ENCODE measurements around the gene PROB1. TPM values are rescaled to one million over a fixed set of nuclear protein-coding genes. Genes with fewer than 3 reads are reported as not detected.

The PROB1 gene
- total and polyA plus RNA-seq, 5 donors, result 22.2 to 38.5 (median 30.4) TPM

DNA sequence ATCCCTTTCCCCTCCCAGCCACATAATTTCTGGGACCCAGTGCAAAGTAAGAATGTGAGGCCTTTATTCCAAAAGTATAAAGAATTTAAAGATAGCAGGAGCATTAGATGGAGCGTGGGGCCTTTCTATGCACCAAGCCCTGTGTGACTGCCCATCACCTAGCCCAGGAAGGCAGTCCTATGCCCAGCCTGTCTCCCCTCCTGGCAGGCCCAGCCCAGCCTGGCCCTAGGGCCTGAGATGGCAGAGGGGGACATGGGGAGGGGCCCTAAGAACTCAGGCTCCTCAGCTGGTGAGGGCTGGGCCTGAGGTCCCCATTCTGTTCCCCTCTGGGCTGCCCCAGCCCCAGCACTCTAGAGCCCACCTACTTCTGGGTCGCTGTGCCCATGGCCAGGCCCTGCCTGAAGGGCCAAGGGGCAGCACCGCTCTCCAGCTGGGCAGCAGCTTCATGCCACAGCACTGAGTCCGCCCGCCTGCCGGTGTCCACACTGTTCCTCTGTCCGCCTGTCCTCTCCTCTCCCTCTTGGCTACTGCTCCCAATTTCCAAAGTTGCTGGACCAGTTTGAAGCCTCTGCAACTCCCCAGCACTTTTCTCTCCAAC lies 10.8 kb downstream of the PROB1 start:
- H3K27ac ChIP-seq (ENCODE audit: low read length), result no peak overlapping the region
- DNase-seq (peak in 1 of 3 donors; percentile 64), ATAC-seq (peak in 1 of 2 donors; percentile 8)
- 81% methylated on average over 7 of the region's 7 CpGs for WGBS
- H3K4me3 ChIP-seq (ENCODE audit: low read length), result no peak overlapping the region
- intact Hi-C loops (cut with DNase I), result no loop called here
- H3K27me3 ChIP-seq (ENCODE audit: control insufficient read depth, insufficient read depth), result no peaks in the 10 kb centered on the region
- no peaks in the 10 kb centered on the region for H3K9me3 ChIP-seq (ENCODE audit: control insufficient read depth, low read length)
- peaks cover 5% of the 10 kb centered on the region for H3K4me1 ChIP-seq (ENCODE audit: control insufficient read depth, insufficient read depth, low read length)

DNA sequence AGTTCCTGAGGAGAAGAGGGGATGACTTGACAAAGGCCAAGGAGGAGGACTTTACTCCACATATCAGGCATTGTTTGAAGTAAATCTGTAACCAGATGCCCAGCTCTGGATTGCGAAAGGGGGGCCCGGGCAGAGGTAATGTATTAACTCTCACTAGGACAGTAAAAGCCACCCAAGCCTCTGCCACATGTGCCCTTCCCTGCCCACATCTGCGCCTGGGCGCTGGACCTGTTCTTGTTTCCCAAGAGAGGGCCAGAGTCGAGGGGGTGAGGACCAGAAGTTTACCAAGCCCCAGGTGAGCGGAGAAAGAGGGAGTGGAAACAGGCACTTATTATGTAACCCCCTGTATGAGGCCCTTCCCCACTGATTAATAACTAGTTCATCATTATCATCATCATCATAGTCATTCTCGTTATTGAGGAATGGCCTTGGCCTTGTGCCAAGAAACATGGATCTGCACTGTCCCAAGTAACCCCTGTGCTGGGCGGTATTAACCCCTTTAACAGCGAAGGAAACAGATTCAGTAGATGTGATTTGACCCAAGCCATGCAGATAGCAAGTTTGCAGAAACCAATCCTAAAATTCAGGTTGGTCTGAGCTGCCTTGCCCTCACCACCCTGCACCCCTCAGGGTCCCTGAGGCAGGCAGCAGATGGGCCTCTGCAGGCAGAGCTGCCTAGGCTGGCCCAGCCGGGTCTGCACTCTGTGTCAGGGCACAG lies 11.5 kb downstream of the PROB1 start, which contains the start of gene SLC23A1:
Gene SLC23A1, minus strand, starts transcription at position 23 of the 718 bp plus-strand sequence. CDS start 44 bp downstream, outside the sequence.
- ATAC-seq (no peak), DNase-seq (peak in 1 of 3 donors; percentile 38)
- intact Hi-C loops (cut with DNase I), result no loop called here
- Histone ChIP-seq H3K27me3 (ENCODE audit: control insufficient read depth, insufficient read depth) (no peaks in the 10 kb centered on the region), H3K9me3 (ENCODE audit: control insufficient read depth, low read length) (no peaks in the 10 kb centered on the region), H3K27ac (ENCODE audit: low read length) (no peak within 1 kb of the TSS), H3K4me3 (ENCODE audit: low read length) (no peak within 1 kb of the TSS), H3K4me1 (ENCODE audit: control insufficient read depth, insufficient read depth, low read length) (peaks cover 5% of the 10 kb centered on the region)
- WGBS, result 72% methylated on average over 10 of the region's 10 CpGs

DNA sequence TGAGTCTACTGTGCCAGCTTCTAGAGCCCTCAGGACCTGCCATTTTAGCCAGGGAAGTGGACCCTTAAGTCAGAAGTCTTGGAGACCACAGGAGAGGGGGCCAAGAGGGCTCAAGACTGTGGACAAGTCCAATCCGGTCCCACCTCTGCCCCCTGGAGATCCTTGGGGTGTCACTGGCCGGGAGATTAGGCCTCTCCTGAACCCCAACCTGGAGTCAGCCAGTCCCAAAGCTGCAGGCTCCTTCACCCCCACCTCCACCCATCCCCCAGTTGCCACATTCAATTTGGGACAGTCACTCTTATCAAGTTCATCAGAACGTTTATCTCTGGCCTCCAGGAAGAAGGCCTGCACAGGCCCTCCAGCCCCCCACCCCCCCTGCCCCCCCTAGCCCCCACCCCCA lies 12.1 kb downstream of the PROB1 start:
- H3K4me3 ChIP-seq (ENCODE audit: low read length), result no peak overlapping the region
- DNase-seq, result peak in 1 of 3 donors; percentile 7
- no peaks in the 10 kb centered on the region for H3K27me3 ChIP-seq (ENCODE audit: control insufficient read depth, insufficient read depth)
- H3K27ac ChIP-seq (ENCODE audit: low read length), result no peak overlapping the region
- intact Hi-C loops (cut with DNase I), result no loop called here
- H3K9me3 ChIP-seq (ENCODE audit: control insufficient read depth, low read length), result no peaks in the 10 kb centered on the region
- H3K4me1 ChIP-seq (ENCODE audit: control insufficient read depth, insufficient read depth, low read length), result peaks cover 1% of the 10 kb centered on the region
- 43% methylated on average over 3 of the region's 3 CpGs for WGBS
- ATAC-seq, result no peak

DNA sequence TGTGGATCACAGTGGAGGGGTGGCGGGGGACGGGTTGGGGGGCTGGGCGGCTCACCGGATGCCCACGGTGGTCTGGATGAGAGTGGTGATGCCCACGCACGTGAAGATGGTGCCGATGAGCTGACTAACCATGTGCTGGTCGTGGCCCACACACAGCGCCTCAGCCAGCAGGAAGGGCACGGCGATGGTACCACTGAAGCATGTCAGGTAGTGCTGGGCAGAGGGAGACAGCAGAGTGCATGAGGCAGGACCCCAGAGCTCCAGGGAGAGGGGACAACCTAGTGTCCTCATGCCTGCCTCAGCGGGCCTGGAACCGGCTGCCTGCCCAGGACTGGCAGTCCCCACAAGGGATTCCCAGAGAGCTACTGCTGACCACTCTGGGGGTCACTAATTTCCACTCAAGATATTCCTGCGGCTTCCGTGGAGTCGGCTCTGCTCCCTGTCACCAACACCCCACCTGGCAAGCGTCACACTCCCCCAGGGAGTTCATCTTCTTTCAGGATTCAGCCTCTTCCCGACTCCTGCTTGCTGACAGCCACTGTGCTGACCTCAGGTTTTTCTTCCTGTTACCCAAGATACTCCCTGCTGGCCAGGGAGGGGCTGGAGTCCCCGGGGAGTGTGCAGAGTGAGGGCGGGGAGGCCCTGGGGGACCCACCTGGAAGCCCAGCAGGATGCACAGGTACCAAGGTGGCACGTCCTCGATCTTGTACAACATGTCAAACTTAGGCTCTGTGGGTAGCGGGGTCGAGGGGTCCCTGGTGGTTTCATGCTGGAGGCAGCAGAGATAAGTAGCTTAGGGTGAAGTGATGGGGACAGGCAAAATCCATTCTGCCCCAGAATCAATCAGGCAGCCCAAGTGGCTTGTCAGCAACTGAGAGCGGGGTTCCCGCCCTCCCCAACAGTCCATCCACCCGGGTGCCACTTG lies 12.8 kb downstream of the PROB1 start:
- 77% methylated on average over 28 of the region's 28 CpGs for WGBS
- intact Hi-C loops (cut with DNase I), result no loop called here
- no peak for ATAC-seq
- Histone ChIP-seq H3K9me3 (ENCODE audit: control insufficient read depth, low read length) (no peaks in the 10 kb centered on the region), H3K27ac (ENCODE audit: low read length) (no peak overlapping the region), H3K4me1 (ENCODE audit: control insufficient read depth, insufficient read depth, low read length) (peaks cover 1% of the 10 kb centered on the region), H3K27me3 (ENCODE audit: control insufficient read depth, insufficient read depth) (no peaks in the 10 kb centered on the region), H3K4me3 (ENCODE audit: low read length) (no peak overlapping the region)
- DNase-seq, result peak in 1 of 3 donors; percentile 24

DNA sequence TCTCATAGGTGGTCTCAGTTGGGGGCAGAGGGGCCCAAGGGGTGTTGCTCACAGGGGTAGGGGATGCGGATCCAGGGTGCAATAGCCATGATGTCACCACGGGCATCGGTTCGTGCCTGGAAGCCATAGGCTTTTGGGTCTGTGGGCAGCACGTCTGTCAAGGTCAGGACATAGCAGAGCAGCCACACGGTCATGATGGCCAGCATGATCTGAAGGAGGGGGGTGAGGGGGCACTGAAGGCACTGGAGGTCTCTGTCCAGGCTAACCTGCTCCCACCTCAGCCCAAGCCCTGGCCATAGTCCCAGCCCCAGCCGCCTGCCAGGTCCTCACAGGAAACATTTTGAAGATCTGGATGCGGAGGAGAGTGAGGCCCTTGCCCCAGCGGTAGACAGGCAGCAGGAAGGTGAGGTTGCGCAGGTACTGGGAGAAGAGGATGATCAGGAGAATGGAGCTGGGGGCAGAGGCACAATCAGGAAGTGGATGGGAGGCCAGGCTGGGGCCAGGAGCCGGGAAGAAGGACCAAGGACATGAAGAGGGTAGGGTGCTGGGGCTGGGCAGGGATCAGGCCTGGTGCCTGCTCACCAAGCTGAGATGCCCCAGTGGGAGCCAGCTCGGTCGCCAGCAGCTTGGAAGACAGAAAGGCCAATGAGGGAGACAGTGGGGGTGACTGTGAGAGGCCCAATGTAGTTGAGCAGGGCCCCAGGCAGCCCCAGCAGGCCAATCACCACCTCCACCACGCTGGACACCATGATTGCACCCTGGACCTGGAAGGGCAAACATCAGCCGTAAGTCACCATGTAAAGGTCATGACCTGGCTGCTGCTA lies 15.1 kb downstream of the PROB1 start:
- H3K27me3 ChIP-seq (ENCODE audit: control insufficient read depth, insufficient read depth), result no peaks in the 10 kb centered on the region
- no peaks in the 10 kb centered on the region for H3K9me3 ChIP-seq (ENCODE audit: control insufficient read depth, low read length)
- intact Hi-C loops (cut with DNase I), result no loop called here
- 82% methylated on average over 15 of the region's 15 CpGs for WGBS
- no peak for ATAC-seq
- peak in 2 of 3 donors; percentile 24 to 37 for DNase-seq
- peaks cover 1% of the 10 kb centered on the region for H3K4me1 ChIP-seq (ENCODE audit: control insufficient read depth, insufficient read depth, low read length)
- H3K27ac ChIP-seq (ENCODE audit: low read length), result no peak overlapping the region
- no peak overlapping the region for H3K4me3 ChIP-seq (ENCODE audit: low read length)

DNA sequence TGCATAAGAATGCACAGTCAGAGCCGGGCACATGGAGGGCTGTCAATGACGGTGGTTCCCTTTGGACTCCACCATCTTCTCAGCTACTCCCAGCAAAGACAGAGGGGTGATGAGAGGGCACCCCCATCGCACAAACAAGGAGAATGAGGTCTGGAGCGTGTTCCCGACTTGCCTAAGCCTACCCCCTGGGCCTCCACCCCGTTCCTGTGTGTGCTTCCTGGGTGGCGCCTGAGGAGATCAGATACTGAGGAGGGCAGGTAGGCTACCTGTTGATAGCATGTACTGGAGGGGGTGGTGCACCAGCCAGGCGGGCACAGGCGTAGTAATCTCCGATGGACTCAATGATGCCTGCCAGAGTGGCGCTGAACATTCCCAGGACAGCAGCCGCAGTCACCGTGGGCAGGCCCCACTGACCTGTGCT lies 16.0 kb downstream of the PROB1 start:
- H3K27ac ChIP-seq (ENCODE audit: low read length), result no peak overlapping the region
- ATAC-seq (no peak), DNase-seq (peak in 2 of 3 donors; percentile 24 to 28)
- H3K4me3 ChIP-seq (ENCODE audit: low read length), result no peak overlapping the region
- WGBS, result 84% methylated on average over 13 of the region's 13 CpGs
- no peaks in the 10 kb centered on the region for H3K4me1 ChIP-seq (ENCODE audit: control insufficient read depth, insufficient read depth, low read length)
- no peaks in the 10 kb centered on the region for H3K9me3 ChIP-seq (ENCODE audit: control insufficient read depth, low read length)
- H3K27me3 ChIP-seq (ENCODE audit: control insufficient read depth, insufficient read depth), result no peaks in the 10 kb centered on the region
- intact Hi-C loops (cut with DNase I), result no loop called here

DNA sequence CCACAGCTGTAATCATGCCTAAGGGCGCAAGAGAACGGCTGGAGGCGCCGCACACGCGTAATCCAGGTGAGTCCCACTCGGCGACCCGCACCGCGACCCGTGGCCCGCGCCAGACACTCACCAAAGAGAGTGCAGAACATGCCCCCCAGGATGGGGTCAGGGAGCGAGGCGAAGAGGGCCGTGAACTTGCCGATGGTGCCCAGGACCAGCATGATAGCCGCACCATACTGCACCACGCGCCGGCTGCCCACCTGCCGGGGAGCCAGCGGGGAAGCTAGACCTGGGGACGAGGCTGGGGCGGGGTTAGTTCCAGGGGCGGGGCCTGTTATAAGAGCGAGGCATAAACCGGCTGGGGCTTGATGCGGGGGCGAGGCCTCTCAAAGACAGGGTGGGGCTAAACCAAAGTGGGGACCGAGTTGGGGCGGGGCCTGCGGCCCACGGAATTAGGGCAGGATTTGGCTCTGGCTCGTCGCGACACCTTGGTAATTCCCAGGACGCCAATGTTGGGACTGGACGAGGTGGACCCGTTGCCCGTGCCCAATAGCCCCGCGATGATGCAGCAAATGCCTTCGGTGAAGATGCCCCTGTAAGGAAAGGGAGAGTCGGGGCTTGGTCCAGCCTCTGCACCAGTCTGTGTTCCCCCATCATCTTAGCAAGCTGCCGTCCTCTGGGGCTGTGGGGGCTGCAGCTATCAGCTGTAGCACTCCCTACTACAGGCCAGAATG lies 16.6 kb downstream of the PROB1 start:
- H3K4me1 ChIP-seq (ENCODE audit: control insufficient read depth, insufficient read depth, low read length), result no peaks in the 10 kb centered on the region
- DNase-seq, result peak in 2 of 3 donors; percentile 55 to 56
- H3K4me3 ChIP-seq (ENCODE audit: low read length), result no peak overlapping the region
- H3K27me3 ChIP-seq (ENCODE audit: control insufficient read depth, insufficient read depth), result no peaks in the 10 kb centered on the region
- H3K9me3 ChIP-seq (ENCODE audit: control insufficient read depth, low read length), result no peaks in the 10 kb centered on the region
- intact Hi-C loops (cut with DNase I), result no loop called here
- ATAC-seq, result no peak
- 65% methylated on average over 47 of the region's 47 CpGs for WGBS
- no peak overlapping the region for H3K27ac ChIP-seq (ENCODE audit: low read length)

DNA sequence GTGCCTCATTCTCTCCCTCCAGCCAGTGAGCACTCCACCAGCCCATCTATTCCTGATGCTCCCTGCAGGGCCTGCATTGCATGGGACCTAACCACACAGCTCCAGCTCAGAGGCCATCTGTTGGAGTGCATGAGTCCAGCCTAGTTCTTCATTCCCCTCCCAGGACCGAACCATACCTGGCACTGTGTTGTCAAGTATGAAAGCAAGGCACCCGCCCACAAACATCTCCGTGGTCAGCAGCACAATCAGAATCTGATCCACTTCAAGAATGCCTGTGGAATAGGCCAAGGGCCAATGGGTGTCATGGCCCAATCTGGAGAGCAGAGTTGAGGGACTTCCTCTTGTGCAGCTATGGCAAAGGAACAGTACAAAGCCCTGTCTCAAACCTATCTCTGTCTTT lies 17.7 kb downstream of the PROB1 start:
- Histone ChIP-seq H3K4me1 (ENCODE audit: control insufficient read depth, insufficient read depth, low read length) (no peaks in the 10 kb centered on the region), H3K27ac (ENCODE audit: low read length) (no peak overlapping the region), H3K4me3 (ENCODE audit: low read length) (no peak overlapping the region), H3K27me3 (ENCODE audit: control insufficient read depth, insufficient read depth) (no peaks in the 10 kb centered on the region), H3K9me3 (ENCODE audit: control insufficient read depth, low read length) (no peaks in the 10 kb centered on the region)
- ATAC-seq, result no peak
- intact Hi-C loops (cut with DNase I), result no loop called here
- 82% methylated on average over 3 of the region's 3 CpGs for WGBS
- DNase-seq, result peak in 1 of 3 donors; percentile 4

DNA sequence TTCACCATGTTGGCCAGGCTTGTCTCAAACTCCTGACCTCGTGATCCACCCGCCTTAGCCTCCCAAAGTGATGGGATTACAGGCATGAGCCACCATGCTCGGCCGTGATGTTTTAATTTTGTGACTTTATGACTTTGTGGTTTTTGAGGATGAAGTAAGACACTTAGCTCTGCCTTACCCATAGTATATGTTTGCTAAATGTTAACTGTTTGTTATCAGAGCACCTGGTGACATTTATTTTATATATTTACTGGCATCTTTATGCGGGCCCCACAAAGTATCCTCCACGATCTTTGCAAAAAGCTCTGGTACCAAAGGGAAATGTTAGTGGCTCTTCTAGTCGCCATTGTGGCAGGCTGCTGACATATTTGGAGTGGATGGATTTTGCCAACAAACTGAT lies 18.5 kb downstream of the PROB1 start:
- Histone ChIP-seq H3K27ac (ENCODE audit: low read length) (no peak overlapping the region), H3K4me3 (ENCODE audit: low read length) (no peak overlapping the region), H3K4me1 (ENCODE audit: control insufficient read depth, insufficient read depth, low read length) (no peaks in the 10 kb centered on the region), H3K27me3 (ENCODE audit: control insufficient read depth, insufficient read depth) (no peaks in the 10 kb centered on the region), H3K9me3 (ENCODE audit: control insufficient read depth, low read length) (no peaks in the 10 kb centered on the region)
- intact Hi-C loops (cut with DNase I), result no loop called here
- DNase-seq, result no peak
- WGBS, result 96% methylated on average over 7 of the region's 7 CpGs
- no peak for ATAC-seq

DNA sequence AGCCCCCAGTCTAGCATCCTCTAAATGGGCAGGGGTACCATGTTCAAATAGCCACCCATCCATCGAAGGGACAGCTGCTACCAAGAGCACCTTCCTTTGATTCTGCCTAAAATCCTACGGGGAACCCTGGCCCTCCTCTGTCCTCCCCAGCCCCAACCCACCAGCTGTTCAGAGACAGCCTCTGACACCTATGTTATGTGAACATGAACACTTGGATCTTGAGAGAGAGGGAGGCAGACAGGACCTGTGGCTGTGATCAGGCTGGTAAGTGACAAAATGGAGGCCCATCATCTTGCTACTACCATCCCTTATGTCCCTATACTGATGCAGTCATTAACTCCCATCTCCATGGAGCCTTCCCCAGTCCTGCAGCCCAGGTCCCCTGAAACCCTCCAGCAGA lies 20.0 kb downstream of the PROB1 start:
- WGBS, result 95% methylated on average over 2 of the region's 2 CpGs
- Histone ChIP-seq H3K27ac (ENCODE audit: low read length) (no peak overlapping the region), H3K9me3 (ENCODE audit: control insufficient read depth, low read length) (no peaks in the 10 kb centered on the region), H3K4me1 (ENCODE audit: control insufficient read depth, insufficient read depth, low read length) (no peaks in the 10 kb centered on the region), H3K4me3 (ENCODE audit: low read length) (no peak overlapping the region), H3K27me3 (ENCODE audit: control insufficient read depth, insufficient read depth) (no peaks in the 10 kb centered on the region)
- intact Hi-C loops (cut with DNase I), result no loop called here
- ATAC-seq (no peak), DNase-seq (no peak)
